Gastrocnemius medialis (tissue), 4 donors: Measurements from ENCODE around the gene PACS2. TPM values are rescaled to one million over a fixed set of nuclear protein-coding genes. Genes with fewer than 3 reads are reported as not detected.

Source experiments
- ATAC-seq, 2 donors: fragments of 150-250 bp; one replicate each; pipeline ENCODE4 v1.9.1; 2016
- DNase-seq, 2 donors: peaks; one replicate each; pipeline ENCODE4 v3.0.0-alpha.2; 2019
- H3K27ac ChIP-seq, 4 donors: fragments of 200-600 bp; sonication (generic); 1 replicate in 1 of 4; 2 replicates in 3 of 4; pipeline ENCODE4 v1.5.1; 2016 to 2018; ENCODE audit warnings: mild to moderate bottlenecking in 2 of 4, moderate library complexity in 1 of 4
- H3K27me3 ChIP-seq, 3 donors: fragments of 200-600 bp; sonication (generic) in 2 of 3; 1 replicate in 1 of 3; 2 replicates in 2 of 3; pipeline versions ENCODE4 v1.5.1 to v1.6.0; 2016 to 2019; ENCODE audit warnings: mild to moderate bottlenecking in 1 of 3, moderate library complexity in 1 of 3
- H3K36me3 ChIP-seq, 2 donors: fragments of 200-600 bp; sonication (generic) in 1 of 2; one replicate each; pipeline ENCODE4 v1.5.1; 2017 to 2018
- H3K4me1 ChIP-seq, 2 donors: fragments of 200-600 bp; sonication (generic) in 1 of 2; one replicate each; pipeline ENCODE4 v1.5.1; 2016 to 2017; ENCODE audit warnings: mild to moderate bottlenecking in 2 of 2
- H3K4me3 ChIP-seq, 4 donors: fragments of 200-600 bp; sonication (generic) in 3 of 4; 1 replicate in 1 of 4; 2 replicates in 3 of 4; pipeline ENCODE4 v1.5.1; 2016 to 2019; ENCODE audit warnings: mild to moderate bottlenecking in 2 of 4
- H3K9me3 ChIP-seq, 3 donors: fragments of 200-600 bp; sonication (generic) in 2 of 3; 1 replicate in 1 of 3; 2 replicates in 2 of 3; pipeline ENCODE4 v1.5.1; 2016 to 2019
- CTCF ChIP-seq, 5 experiments: fragments of 450-650 bp in 3 of 5; fragments of 200-600 bp in 2 of 5; sonication (generic) in 2 of 5; IDR thresholded peaks in 4 of 5; conservative IDR thresholded peaks in 1 of 5; 1 replicate in 4 of 5; 2 replicates in 1 of 5; pipeline ENCODE4 v1.5.1; 2016 to 2019; ENCODE audit warnings: antibody characterized with exemption in 5 of 5, mild to moderate bottlenecking in 3 of 5, moderate library complexity in 3 of 5
- POLR2A ChIP-seq, 2 donors: fragments of 450-650 bp; IDR thresholded peaks; one replicate each; pipeline ENCODE4 v1.6.1; 2017; ENCODE audit warnings: antibody characterized with exemption in 2 of 2, mild to moderate bottlenecking in 2 of 2, moderate library complexity in 2 of 2
- in situ Hi-C, 4 donors: fragments of 200-750 bp; cut with MboI; loops; one replicate each; pipeline versions ENCODE4 v1.15.0 to v1.8.0; 2017; ENCODE audit warnings: low sequenced_read_pairs in 4 of 4
- intact Hi-C: fragments of 100-400 bp; cut with DNase I; formaldehyde crosslinking; loops from one replicate; pipeline ENCODE4 v1.15.1; 2023; ENCODE audit warnings: low total_unique reads
- total RNA-seq, 4 donors: library from RNA; depleted of rRNA; stranded (reverse); fragments of >200 nt; gene quantifications; one replicate each; pipeline versions ENCODE4 v1.1.0 to v1.2.3, GENCODE V29; 2016

Gene PACS2
- total RNA-seq, 4 donors from 2014 or later = 81.0 to 115 (median 93.1) TPM

- TF ChIP-seq POLR2A (IDR thresholded peaks at IDR 0.05) (no peak), CTCF (IDR thresholded peaks at IDR 0.05 in 4 of 5, conservative IDR thresholded peaks at IDR 0.05 in 1 of 5) (no peak)
- no peaks in the 10 kb centered on the region for H3K36me3 ChIP-seq
- H3K27ac ChIP-seq = no peak overlapping the region
- H3K9me3 ChIP-seq = no peaks in the 10 kb centered on the region
- H3K27me3 ChIP-seq = no peaks in the 10 kb centered on the region
- intact Hi-C loops = no loop called here
- ATAC-seq (no peak), DNase-seq (no peak)
- H3K4me1 ChIP-seq = peaks cover 17% of the 10 kb centered on the region in 2 donors
- in situ Hi-C loops = loop anchor here in 1 of 4 donors (25.0 kb wide), 1 partner anchor 135 kb away; no protein-coding TSS in a partner anchor
- no peak overlapping the region for H3K4me3 ChIP-seq
Measured at GRCh38 chr14:105347587-105347968, 33.0 kb downstream of the PACS2 start.

- intact Hi-C loops = no loop called here
- in situ Hi-C loops = loop anchor here in 1 of 4 donors (25.0 kb wide), 1 partner anchor 136 kb away; no protein-coding TSS in a partner anchor
- Histone ChIP-seq H3K4me1 (peaks cover 12% of the 10 kb centered on the region in 2 donors), H3K36me3 (no peaks in the 10 kb centered on the region), H3K4me3 (no peak overlapping the region), H3K27me3 (no peaks in the 10 kb centered on the region), H3K27ac (no peak overlapping the region), H3K9me3 (no peaks in the 10 kb centered on the region)
- no peak for TF ChIP-seq POLR2A (IDR thresholded peaks at IDR 0.05)
- DNase-seq (no peak), ATAC-seq (no peak)
Measured at GRCh38 chr14:105348169-105348944, 33.8 kb downstream of the PACS2 start.

- no peak overlapping the region for H3K27ac ChIP-seq
- H3K36me3 ChIP-seq = no peaks in the 10 kb centered on the region
- peaks cover 10 to 11% of the 10 kb centered on the region in 2 donors for H3K4me1 ChIP-seq
- TF ChIP-seq POLR2A (IDR thresholded peaks at IDR 0.05) = no peak
- DNase-seq (no peak), ATAC-seq (no peak)
- in situ Hi-C loops = loop anchor here in 1 of 4 donors (25.0 kb wide), 1 partner anchor 137 kb away; no protein-coding TSS in a partner anchor
- H3K4me3 ChIP-seq = no peak overlapping the region
- no peaks in the 10 kb centered on the region for H3K27me3 ChIP-seq
- H3K9me3 ChIP-seq = no peaks in the 10 kb centered on the region
- intact Hi-C loops = no loop called here
Measured at GRCh38 chr14:105348945-105349699, 34.6 kb downstream of the PACS2 start.

GRCh38 chr14:105349992-105350391 lies 35.4 kb downstream of the PACS2 start:
- Histone ChIP-seq H3K27ac (no peak overlapping the region), H3K4me3 (no peak overlapping the region), H3K27me3 (no peaks in the 10 kb centered on the region), H3K9me3 (no peaks in the 10 kb centered on the region), H3K4me1 (peaks cover 10 to 11% of the 10 kb centered on the region in 2 donors), H3K36me3 (no peaks in the 10 kb centered on the region)
- no peak for TF ChIP-seq CTCF (IDR thresholded peaks at IDR 0.05 in 4 of 5, conservative IDR thresholded peaks at IDR 0.05 in 1 of 5)
- TF ChIP-seq POLR2A (IDR thresholded peaks at IDR 0.05) = no peak
- intact Hi-C loops = no loop called here
- no peak for ATAC-seq
- in situ Hi-C loops = loop anchor here in 2 of 4 donors (25.0 kb wide), 3 partner anchors 137 to 263 kb away; partner anchors contain the start of genes CRIP1 (in 1 of the 2) and TEDC1 (in 1 of the 2)
- DNase-seq = no peak

GRCh38 chr14:105350450-105351244 lies 36.1 kb downstream of the PACS2 start:
- Histone ChIP-seq H3K4me3 (no peak overlapping the region), H3K27ac (no peak overlapping the region), H3K4me1 (peaks cover 8 to 11% of the 10 kb centered on the region in 2 donors), H3K9me3 (no peaks in the 10 kb centered on the region), H3K36me3 (no peaks in the 10 kb centered on the region), H3K27me3 (no peaks in the 10 kb centered on the region)
- in situ Hi-C loops (loop anchor here in 2 of 4 donors (25.0 kb wide), 2 partner anchors 137 to 263 kb away; partner anchors contain the start of genes CRIP1 (in 1 of the 2) and TEDC1 (in 1 of the 2)), intact Hi-C loops (no loop called here)
- ATAC-seq (no peak), DNase-seq (no peak)
- no peak for TF ChIP-seq POLR2A (IDR thresholded peaks at IDR 0.05)
- TF ChIP-seq CTCF (IDR thresholded peaks at IDR 0.05 in 4 of 5, conservative IDR thresholded peaks at IDR 0.05 in 1 of 5) = no peak
